ENCODE measurements around the gene TWF1. TPM values are rescaled to one million over a fixed set of nuclear protein-coding genes. Genes with fewer than 3 reads are reported as not detected.

The TWF1 gene
- total and polyA plus RNA-seq, 9 of the 15 experiments (the other 6 are each of a cell fraction or from before 2014, with no cell fraction given) = 10.3 to 29.4 (median 23.4) TPM

- no peak overlapping the region for H3K9ac ChIP-seq (ENCODE audit: insufficient read depth in 1 of 2, low read depth in 2 of 2, low read length in 2 of 2)
- H3K27me3 ChIP-seq (ENCODE audit: control insufficient read depth in 2 of 2, insufficient read depth in 2 of 2, low read length in 2 of 2) = no peaks in the 10 kb centered on the region
- in situ Hi-C loops (cut with MboI) = no loop called here
- intact Hi-C loops (cut with micrococcal nuclease) = no loop called here
- H3K79me2 ChIP-seq (ENCODE audit: control insufficient read depth, insufficient read depth, low read length) = no peaks in the 10 kb centered on the region
- TF ChIP-seq TEAD2 (tag; IDR thresholded peaks at IDR 0.05) = no peak
- ATAC-seq = no peak
- no peak for DNase-seq (ENCODE audit: extremely low read depth in 1 of 4, low spot score in 3 of 4)
- no peaks in the 10 kb centered on the region for H3K36me3 ChIP-seq (ENCODE audit: control insufficient read depth, insufficient read depth, low read length)
- no peaks in the 10 kb centered on the region for H4K20me1 ChIP-seq (replicated peaks; ENCODE audit: control insufficient read depth, insufficient read depth, low read length)
- H3K9me3 ChIP-seq (replicated peaks; ENCODE audit: control insufficient read depth, insufficient read depth, low read depth, low read length) = no peaks in the 10 kb centered on the region
- CTCF ChIA-PET (ENCODE audit: low intra/inter-chr PET ratio) = no interaction called here
- no peak overlapping the region for H3K4me3 ChIP-seq
- FAIRE-seq = no peak
- H3K4me1 ChIP-seq (replicated peaks in 1 of 2; ENCODE audit: control insufficient read depth in 2 of 2, insufficient read depth in 2 of 2, low read length in 2 of 2) = peaks cover 0 to 10% of the 10 kb centered on the region in 2 experiments; a peak in 2 of 5 replicates
- WGBS (ENCODE audit: insufficient coverage, low coverage, missing lambda C conversion rate) = 32% methylated on average over 4 of the region's 4 CpGs
- POLR2A ChIA-PET = interaction anchor here (1.1 kb wide), 1 partner anchor 35 kb away, joined by 5 read pairs; the partner anchor contains the start of gene TWF1
- no TSS peak for BruUV-seq (replicated peaks)
- no peaks in the 10 kb centered on the region for H3K9me1 ChIP-seq (ENCODE audit: control insufficient read depth, insufficient read depth, low read length)
- H3K4me2 ChIP-seq (ENCODE audit: insufficient read depth, low read length) = no peak overlapping the region
- H3K27ac ChIP-seq (ENCODE audit: extremely low read depth, low read depth, low read length) = no peak overlapping the region
- H2AFZ ChIP-seq (ENCODE audit: low read depth, low read length) = no peak overlapping the region
Observed at GRCh38 chr12:43840338-43840737, 34.2 kb upstream of the TWF1 start.

- WGBS (ENCODE audit: insufficient coverage, low coverage, missing lambda C conversion rate) = 2% methylated on average over 7 of the region's 8 CpGs
- peak overlapping the region; percentile 75 to 93 for H3K9ac ChIP-seq (ENCODE audit: insufficient read depth in 1 of 2, low read depth in 2 of 2, low read length in 2 of 2)
- no peaks in the 10 kb centered on the region for H3K9me1 ChIP-seq (ENCODE audit: control insufficient read depth, insufficient read depth, low read length)
- peak overlapping the region; percentile 69 for H3K4me2 ChIP-seq (ENCODE audit: insufficient read depth, low read length)
- no peaks in the 10 kb centered on the region for H4K20me1 ChIP-seq (replicated peaks; ENCODE audit: control insufficient read depth, insufficient read depth, low read length)
- intact Hi-C loops (cut with micrococcal nuclease) = no loop called here
- ChIA-PET POLR2A (interaction anchor here (0.6 to 2.1 kb wide), 3 partner anchors 10 to 1113 kb away, joined by 3 to 8 read pairs (median 4); no protein-coding TSS in a partner anchor), CTCF (ENCODE audit: low intra/inter-chr PET ratio) (no interaction called here)
- DNase-seq (ENCODE audit: extremely low read depth in 1 of 4, low spot score in 3 of 4) (peak in 2 of 4 experiments; percentile 10 to 28), FAIRE-seq (peak; percentile 56), ATAC-seq (peak; percentile 51)
- peak overlapping the region; percentile 84 for H2AFZ ChIP-seq (ENCODE audit: low read depth, low read length)
- no peaks in the 10 kb centered on the region for H3K36me3 ChIP-seq (ENCODE audit: control insufficient read depth, insufficient read depth, low read length)
- peaks cover 0 to 3% of the 10 kb centered on the region in 2 experiments; a peak in 3 of 5 replicates for H3K27me3 ChIP-seq (ENCODE audit: control insufficient read depth in 2 of 2, insufficient read depth in 2 of 2, low read length in 2 of 2)
- in situ Hi-C loops (cut with MboI) = no loop called here
- peak overlapping the region; percentile 62 for H3K4me3 ChIP-seq
- H3K79me2 ChIP-seq (ENCODE audit: control insufficient read depth, insufficient read depth, low read length) = no peaks in the 10 kb centered on the region
- peak overlapping the region; percentile 67; the same call in 1 of the 3 replicates for H3K27ac ChIP-seq (ENCODE audit: extremely low read depth, low read depth, low read length)
- H3K9me3 ChIP-seq (replicated peaks; ENCODE audit: control insufficient read depth, insufficient read depth, low read depth, low read length) = no peaks in the 10 kb centered on the region
- peaks cover 0 to 14% of the 10 kb centered on the region in 2 experiments; a peak in 3 of 5 replicates for H3K4me1 ChIP-seq (replicated peaks in 1 of 2; ENCODE audit: control insufficient read depth in 2 of 2, insufficient read depth in 2 of 2, low read length in 2 of 2)
- no TSS peak for BruUV-seq (replicated peaks)
- TF ChIP-seq, protein P1, sequence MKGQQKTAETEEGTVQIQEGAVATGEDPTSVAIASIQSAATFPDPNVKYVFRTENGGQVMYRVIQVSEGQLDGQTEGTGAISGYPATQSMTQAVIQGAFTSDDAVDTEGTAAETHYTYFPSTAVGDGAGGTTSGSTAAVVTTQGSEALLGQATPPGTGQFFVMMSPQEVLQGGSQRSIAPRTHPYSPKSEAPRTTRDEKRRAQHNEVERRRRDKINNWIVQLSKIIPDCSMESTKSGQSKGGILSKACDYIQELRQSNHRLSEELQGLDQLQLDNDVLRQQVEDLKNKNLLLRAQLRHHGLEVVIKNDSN (CRISPR knock-in tag; IDR thresholded peaks at IDR 0.05) = no peak
- TF ChIP-seq EGR1 (conservative IDR thresholded peaks at IDR 0.05) (peak; percentile 72), SMAD2 (IDR thresholded peaks at IDR 0.05; ENCODE audit: low read depth, low read length) (no peak), L3MBTL2 (IDR thresholded peaks at IDR 0.05) (no peak), POLR2H (tag; IDR thresholded peaks at IDR 0.05; ENCODE audit: low read depth) (0 out of 2 replicates have a peak, but pooled peaks have one; percentile 32), BHLHE40 (IDR thresholded peaks at IDR 0.05; ENCODE audit: low read length) (peak; percentile 27; the same call in 1 of the 2 replicates), ELF1 (tag; IDR thresholded peaks at IDR 0.05) (0 out of 2 replicates have a peak, but pooled peaks have one; percentile 17), ZNF449 (CRISPR knock-in tag; IDR thresholded peaks at IDR 0.05) (no peak), SP1 (CRISPR knock-in tag; IDR thresholded peaks at IDR 0.05) (0 out of 2 replicates have a peak, but pooled peaks have one; percentile 19), NRF1 (conservative IDR thresholded peaks at IDR 0.05 in 1 of 2, IDR thresholded peaks at IDR 0.05 in 1 of 2) (no peak), GTF2E2 (tag; IDR thresholded peaks at IDR 0.05) (peak; percentile 63), CBX1 (IDR thresholded peaks at IDR 0.05; ENCODE audit: low read depth) (no peak), EP300 (IDR thresholded peaks at IDR 0.05; ENCODE audit: low read length) (no peak)
Observed at GRCh38 chr12:43836475-43836989, 30.4 kb upstream of the TWF1 start.
